Right forelimb (tissue), 1 donor: ENCODE measurements around the gene CKAP4.

Experiments
- DNase-seq: peaks from one replicate; pipeline ENCODE4 v3.0.0-alpha.2; 2018

Gene CKAP4

DNA sequence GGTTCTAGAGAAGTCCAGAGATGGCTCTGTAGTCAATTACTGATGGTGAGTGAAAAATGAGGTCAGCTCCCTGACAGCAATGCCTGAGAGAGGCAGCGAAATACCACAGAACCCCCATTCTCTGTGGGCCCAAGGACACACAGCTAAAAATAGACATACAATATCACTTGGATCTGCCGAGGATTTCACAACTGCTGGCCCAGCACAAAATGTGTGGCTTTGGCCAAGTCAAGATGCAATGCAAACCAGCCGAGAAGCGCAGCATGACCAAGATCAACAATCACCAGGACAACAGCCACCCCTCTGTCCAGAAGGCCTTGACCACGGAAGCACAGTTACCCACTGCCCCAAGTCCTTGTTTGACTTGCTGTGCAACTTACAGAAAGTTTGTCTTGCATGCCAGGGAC, 52.2 kb downstream of the CKAP4 start:
- no peak for DNase-seq

GRCh38 chr12:106194351-106194750, 53.5 kb downstream of the CKAP4 start:
- DNase-seq, result no peak

DNA sequence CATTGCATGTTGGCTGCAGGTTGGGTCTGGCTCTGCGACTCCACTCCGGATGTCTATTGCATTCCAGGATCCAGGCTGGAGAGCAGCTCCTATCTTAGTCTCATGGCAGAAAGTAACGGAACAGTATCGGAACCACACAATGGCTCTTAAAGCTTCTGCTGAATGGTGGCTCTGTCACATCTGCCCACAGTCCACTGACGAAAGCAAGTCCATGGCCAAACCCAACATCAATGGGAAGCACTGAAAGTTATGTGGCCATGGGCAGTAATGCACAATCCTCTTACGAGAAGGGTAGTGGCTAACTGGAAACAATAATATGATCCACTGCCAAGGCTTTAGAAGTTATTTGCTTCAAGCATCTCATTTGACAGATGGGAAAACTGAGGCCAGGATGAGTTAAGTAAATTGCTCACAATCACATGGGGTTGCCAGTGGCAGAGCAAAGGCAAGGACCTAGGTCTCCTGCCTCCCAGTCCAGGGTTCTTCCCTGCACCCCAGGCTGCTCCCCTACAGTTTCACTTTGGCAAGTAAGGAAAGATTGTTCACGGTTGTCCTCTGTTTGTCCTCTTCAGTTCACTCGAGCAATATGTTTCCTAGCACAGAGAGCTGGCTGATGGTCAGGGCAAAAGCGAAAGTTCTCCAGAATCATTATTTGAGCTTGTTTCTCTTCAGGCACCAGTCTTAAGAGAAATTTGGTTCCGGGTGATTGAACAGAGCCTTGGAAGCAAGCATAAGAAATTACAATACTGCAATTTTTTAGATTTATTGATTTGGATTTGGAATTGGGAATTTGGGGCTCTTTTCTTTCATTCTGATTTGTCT, 54.2 kb downstream of the CKAP4 start:
- DNase-seq, result no peak

DNA sequence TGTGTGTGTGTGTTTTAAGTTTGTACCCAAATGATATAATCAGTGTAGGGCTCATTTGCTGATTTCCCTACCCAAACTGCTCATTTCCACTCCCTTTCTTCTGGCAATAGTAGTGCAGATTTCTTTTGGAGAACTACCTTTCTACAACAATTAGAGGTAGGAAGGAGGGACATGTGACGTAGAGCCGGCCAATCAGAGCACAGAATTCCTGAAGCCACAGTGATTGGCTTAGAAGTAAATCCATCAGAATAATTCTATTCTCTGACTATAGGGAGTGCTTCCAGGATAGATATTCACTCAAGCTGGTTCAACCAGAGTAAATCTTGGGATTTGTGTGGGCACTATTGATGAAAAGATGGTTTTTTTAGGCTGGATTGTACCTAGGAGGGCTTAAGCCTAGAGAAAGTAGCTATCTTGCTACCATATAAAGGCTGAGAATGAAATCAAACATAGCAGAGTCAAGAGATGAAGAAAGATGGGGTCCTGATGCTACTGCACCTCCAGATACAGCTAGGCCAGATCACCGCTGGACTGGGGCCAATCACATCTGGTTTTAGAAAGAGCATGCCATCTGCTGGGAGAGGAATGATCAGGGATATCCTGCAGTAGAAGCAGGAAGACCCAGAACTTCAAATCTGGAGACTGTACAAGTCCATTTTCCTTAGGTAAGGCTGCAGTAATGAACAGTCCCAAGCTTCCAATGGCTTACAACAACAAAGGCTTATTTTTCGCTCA, 55.0 kb downstream of the CKAP4 start:
- no peak for DNase-seq

DNA sequence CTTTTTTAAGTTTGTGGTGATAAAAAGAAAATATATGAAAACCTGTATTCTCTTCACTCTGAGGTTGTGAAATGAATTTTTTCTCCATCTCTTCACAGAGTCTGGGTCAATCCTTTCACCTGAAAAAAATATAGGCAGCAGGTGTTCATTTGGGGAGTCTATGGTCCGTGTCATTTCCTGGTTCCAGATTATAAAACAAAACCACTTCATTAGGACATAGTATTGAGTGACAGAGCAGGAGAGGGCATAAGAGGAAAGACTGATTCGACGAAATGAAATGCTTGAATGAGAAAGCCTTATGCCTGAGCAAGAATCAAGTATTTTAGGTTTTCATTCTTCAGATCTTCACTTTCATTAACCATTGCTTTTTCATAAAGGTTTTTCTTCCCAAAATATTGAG, 57.2 kb downstream of the CKAP4 start:
- no peak for DNase-seq

DNA sequence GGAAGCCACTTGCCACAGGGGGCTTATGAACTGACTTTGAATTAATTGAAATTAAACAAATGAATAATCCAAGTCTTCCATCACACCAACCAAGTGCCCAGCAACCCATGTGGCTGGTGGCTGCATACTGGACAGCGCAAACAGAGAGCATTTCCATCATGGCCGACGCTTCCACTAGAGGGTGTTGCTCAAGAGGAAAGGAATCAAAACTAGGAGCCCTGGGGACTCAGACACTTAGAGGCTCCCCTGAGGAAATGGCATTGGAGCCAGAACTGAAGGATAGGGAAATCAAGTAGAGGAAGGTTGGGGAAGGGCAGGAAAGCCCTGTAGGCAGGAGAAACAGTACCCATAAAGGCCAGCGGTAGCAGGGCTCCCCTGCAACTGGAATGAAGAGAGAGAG, 58.5 kb downstream of the CKAP4 start:
- DNase-seq, result no peak

DNA sequence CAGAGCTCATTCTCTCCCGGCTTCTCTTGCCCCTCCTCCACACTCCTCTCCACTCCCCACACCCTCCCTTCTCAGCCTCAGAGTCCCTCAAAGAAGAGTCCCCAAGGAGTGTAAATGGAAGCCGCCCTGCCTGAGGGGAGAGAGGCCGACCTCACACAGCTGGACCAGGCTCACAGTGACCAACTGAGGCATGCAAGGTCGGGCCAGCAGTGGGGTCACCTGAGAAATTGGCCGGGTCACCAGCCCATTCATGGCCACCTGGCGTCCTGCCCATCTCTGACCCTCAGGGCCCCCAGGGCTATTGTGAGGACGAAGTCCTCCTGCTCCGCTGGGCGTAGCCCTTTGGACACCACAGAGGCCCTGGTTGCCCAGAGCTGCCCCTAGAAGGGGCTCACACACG, 59.6 kb downstream of the CKAP4 start:
- DNase-seq, result no peak
